Uterus (tissue), 4 donors: Measurements from ENCODE around the gene FOXN3. TPM values are rescaled to one million over a fixed set of nuclear protein-coding genes. Genes with fewer than 3 reads are reported as not detected.

Experiments used
- DNase-seq, 2 donors: peaks; one replicate each; pipeline ENCODE4 v3.0.0-alpha.2; 2019 to 2020
- H3K27ac ChIP-seq, 2 donors: fragments of 200-600 bp; sonication (generic); 1 replicate in 1 of 2; 2 replicates in 1 of 2; pipeline ENCODE4 v1.5.1; 2016 to 2018
- H3K27me3 ChIP-seq, 2 donors: fragments of 200-600 bp; sonication (generic); one replicate each; pipeline ENCODE4 v1.5.1; 2018 to 2019; ENCODE audit warnings: control low read depth in 1 of 2
- H3K36me3 ChIP-seq, 2 donors: fragments of 200-600 bp; sonication (generic); one replicate each; pipeline ENCODE4 v1.5.1; 2019; ENCODE audit warnings: control low read depth in 1 of 2
- H3K4me1 ChIP-seq, 2 donors: fragments of 200-600 bp; sonication (generic); one replicate each; pipeline ENCODE4 v1.5.1; 2018 to 2019; ENCODE audit warnings: control low read depth in 1 of 2
- H3K4me3 ChIP-seq, 2 donors: fragments of 200-600 bp; sonication (generic); 1 replicate in 1 of 2; 2 replicates in 1 of 2; pipeline ENCODE4 v1.5.1; 2018 to 2019; ENCODE audit warnings: mild to moderate bottlenecking in 1 of 2
- H3K9me3 ChIP-seq, 2 donors: fragments of 200-600 bp; sonication (generic); one replicate each; pipeline ENCODE4 v1.5.1; 2019; ENCODE audit warnings: control low read depth in 1 of 2
- CTCF ChIP-seq, 4 experiments: fragments of 200-600 bp in 2 of 4; fragments of 450-650 bp in 2 of 4; sonication (generic) in 2 of 4; IDR thresholded peaks; one replicate each; pipeline ENCODE4 v1.5.1; 2016 to 2019; ENCODE audit warnings: antibody characterized with exemption in 4 of 4, mild to moderate bottlenecking in 2 of 4, moderate library complexity in 1 of 4
- POLR2A ChIP-seq, 2 donors: fragments of 450-650 bp; IDR thresholded peaks; one replicate each; pipeline ENCODE4 v1.6.1; 2016; ENCODE audit warnings: antibody characterized with exemption in 2 of 2, mild to moderate bottlenecking in 1 of 2, moderate library complexity in 1 of 2
- intact Hi-C: fragments of 100-400 bp; cut with DNase I; formaldehyde crosslinking; loops from one replicate; pipeline ENCODE4 v1.15.1; 2023; ENCODE audit warnings: low total_unique reads
- total RNA-seq, 4 donors: library from RNA; depleted of rRNA in 3 of 4; stranded (reverse); fragments of >200 nt in 3 of 4; gene quantifications; one replicate each; pipeline versions ENCODE4 v1.1.0 to v1.2.4, GENCODE V29; 2014 to 2023
- donor health status: DM: yes; HTN: yes; CAD: no.

FOXN3 gene
- total RNA-seq, 4 donors from 2014 or later = 37.7 to 103 (median 74.9) TPM

GRCh38 chr14:89249972-89250654 lies 166.9 kb downstream of the FOXN3 start:
- Histone ChIP-seq H3K27ac (no peak overlapping the region), H3K4me1 (no peaks in the 10 kb centered on the region), H3K27me3 (no peaks in the 10 kb centered on the region), H3K36me3 (no peaks in the 10 kb centered on the region), H3K4me3 (no peak overlapping the region), H3K9me3 (no peaks in the 10 kb centered on the region)
- intact Hi-C loops = no loop called here
- no peak for TF ChIP-seq POLR2A (IDR thresholded peaks at IDR 0.05)
- TF ChIP-seq CTCF (IDR thresholded peaks at IDR 0.05) = no peak
- no peak for DNase-seq

- Histone ChIP-seq H3K27me3 (no peaks in the 10 kb centered on the region), H3K36me3 (no peaks in the 10 kb centered on the region), H3K4me3 (no peak overlapping the region), H3K4me1 (no peaks in the 10 kb centered on the region), H3K9me3 (no peaks in the 10 kb centered on the region), H3K27ac (no peak overlapping the region)
- no peak for DNase-seq
- no peak for TF ChIP-seq CTCF (IDR thresholded peaks at IDR 0.05)
- no peak for TF ChIP-seq POLR2A (IDR thresholded peaks at IDR 0.05)
- intact Hi-C loops = no loop called here
Observed at GRCh38 chr14:89249065-89249695, 167.9 kb downstream of the FOXN3 start.

- no peaks in the 10 kb centered on the region for H3K9me3 ChIP-seq
- H3K4me3 ChIP-seq = no peak overlapping the region
- H3K36me3 ChIP-seq = no peaks in the 10 kb centered on the region
- H3K4me1 ChIP-seq = no peaks in the 10 kb centered on the region
- DNase-seq = no peak
- no peak overlapping the region for H3K27ac ChIP-seq
- intact Hi-C loops = no loop called here
- H3K27me3 ChIP-seq = no peaks in the 10 kb centered on the region
- TF ChIP-seq CTCF (IDR thresholded peaks at IDR 0.05) (no peak), POLR2A (IDR thresholded peaks at IDR 0.05) (no peak)
Observed at GRCh38 chr14:89248411-89249064, 168.5 kb downstream of the FOXN3 start.

GRCh38 chr14:89247457-89248122 lies 169.4 kb downstream of the FOXN3 start:
- Histone ChIP-seq H3K27ac (no peak overlapping the region), H3K9me3 (no peaks in the 10 kb centered on the region), H3K36me3 (no peaks in the 10 kb centered on the region), H3K4me3 (no peak overlapping the region), H3K27me3 (no peaks in the 10 kb centered on the region), H3K4me1 (peaks cover 0 to 5% of the 10 kb centered on the region in 2 donors)
- DNase-seq = no peak
- TF ChIP-seq CTCF (IDR thresholded peaks at IDR 0.05) (no peak), POLR2A (IDR thresholded peaks at IDR 0.05) (no peak)
- intact Hi-C loops = no loop called here
